Skeletal muscle tissue (tissue), 4 donors: ENCODE results near the gene ZNF516. TPM values are rescaled to one million over a fixed set of nuclear protein-coding genes. Genes with fewer than 3 reads are reported as not detected.

Source experiments
- H3K27ac ChIP-seq: one replicate; pipeline ENCODE4 v1.7.0; 2013; ENCODE audit warnings: mild to moderate bottlenecking, low read depth, low read length, inconsistent platforms
- H3K27me3 ChIP-seq, 3 donors: one replicate each; pipeline ENCODE4 v1.7.0; 2013; ENCODE audit warnings: low read length in 3 of 3; ENCODE audit not compliant: control insufficient read depth in 3 of 3, insufficient read depth in 3 of 3
- H3K36me3 ChIP-seq, 3 donors: one replicate each; pipeline ENCODE4 v1.7.0; 2013; ENCODE audit warnings: low read length in 3 of 3; ENCODE audit not compliant: control insufficient read depth in 3 of 3, insufficient read depth in 3 of 3
- H3K4me1 ChIP-seq, 3 donors: one replicate each; pipeline ENCODE4 v1.7.0; 2013; ENCODE audit warnings: low read length in 3 of 3, mild to moderate bottlenecking in 3 of 3; ENCODE audit not compliant: control insufficient read depth in 3 of 3, insufficient read depth in 3 of 3
- H3K4me3 ChIP-seq, 3 donors: one replicate each; pipeline ENCODE4 v1.7.0; 2013; ENCODE audit warnings: low read length in 3 of 3
- H3K9ac ChIP-seq, 3 donors: one replicate each; pipeline ENCODE4 v1.7.0; 2013; ENCODE audit warnings: low read length in 3 of 3, mild to moderate bottlenecking in 3 of 3, moderate library complexity in 2 of 3, low read depth in 1 of 3
- H3K9me3 ChIP-seq, 3 donors: one replicate each; pipeline ENCODE4 v1.7.0; 2013; ENCODE audit warnings: low read length in 3 of 3; ENCODE audit not compliant: control insufficient read depth in 3 of 3
- total RNA-seq: library from RNA; depleted of rRNA; stranded (reverse); fragments of >200 nt; gene quantifications from one replicate; pipeline ENCODE4 v1.2.3, GENCODE V29; 2014
- donor health status: Osteomylitis.

Gene ZNF516
- total RNA-seq, 1 donor from 2014 or later = 33.9 TPM

GRCh38 chr18:76343938-76344569 lies 151.0 kb downstream of the ZNF516 start:
- Histone ChIP-seq H3K4me1 (peaks cover 4 to 9% (median 8%) of the 10 kb centered on the region in 3 donors), H3K27ac (no peak overlapping the region), H3K27me3 (peaks cover 0 to 7% (median 0%) of the 10 kb centered on the region in 3 donors), H3K36me3 (no peaks in the 10 kb centered on the region), H3K4me3 (no peak overlapping the region), H3K9ac (no peak overlapping the region), H3K9me3 (peaks cover 0 to 4% (median 0%) of the 10 kb centered on the region in 3 donors)

DNA sequence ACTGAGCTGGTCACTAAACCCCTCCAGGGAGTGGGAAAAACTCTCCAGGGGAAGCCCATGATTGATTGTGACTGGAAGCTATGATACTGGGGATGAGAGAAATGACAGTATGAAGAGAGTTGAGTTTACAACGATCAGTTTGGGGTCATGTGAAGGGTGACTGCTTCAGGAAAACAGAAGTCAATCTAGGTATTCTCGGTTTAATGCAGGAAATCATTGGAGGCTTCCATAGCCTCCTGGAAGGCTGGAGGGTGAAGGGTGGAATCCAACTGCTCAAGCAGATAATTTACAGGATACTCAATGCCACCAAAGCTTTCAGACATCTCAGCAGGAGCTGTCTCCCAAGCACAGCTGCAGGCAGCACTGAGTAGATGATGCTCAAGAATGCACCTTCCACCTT lies 154.6 kb downstream of the ZNF516 start:
- Histone ChIP-seq H3K9ac (no peak overlapping the region), H3K4me3 (no peak overlapping the region), H3K27me3 (no peaks in the 10 kb centered on the region), H3K4me1 (no peaks in the 10 kb centered on the region), H3K9me3 (peaks cover 0 to 4% (median 0%) of the 10 kb centered on the region in 3 donors), H3K36me3 (no peaks in the 10 kb centered on the region), H3K27ac (no peak overlapping the region)

DNA sequence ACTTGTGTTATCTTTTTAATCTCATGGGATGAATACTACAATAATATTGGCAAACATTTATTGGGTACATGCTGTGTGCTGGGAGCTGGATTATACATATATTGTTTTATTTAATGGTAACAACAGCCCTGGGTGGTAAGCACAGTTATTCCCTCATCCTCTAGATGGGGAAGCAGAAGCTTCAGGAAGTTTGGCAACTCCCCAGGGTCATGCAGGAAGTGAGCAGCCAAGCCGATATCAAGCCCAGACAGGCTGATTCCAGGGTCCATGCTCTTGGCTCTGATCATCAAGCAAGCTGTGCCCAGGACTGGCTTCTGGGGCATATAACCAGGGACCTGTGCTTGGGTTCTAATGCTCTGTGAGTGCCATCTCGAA lies 155.8 kb downstream of the ZNF516 start:
- no peaks in the 10 kb centered on the region for H3K36me3 ChIP-seq
- no peaks in the 10 kb centered on the region for H3K4me1 ChIP-seq
- no peak overlapping the region for H3K27ac ChIP-seq
- H3K4me3 ChIP-seq = no peak overlapping the region
- peaks cover 0 to 4% (median 0%) of the 10 kb centered on the region in 3 donors for H3K9me3 ChIP-seq
- H3K9ac ChIP-seq = no peak overlapping the region
- H3K27me3 ChIP-seq = no peaks in the 10 kb centered on the region

DNA sequence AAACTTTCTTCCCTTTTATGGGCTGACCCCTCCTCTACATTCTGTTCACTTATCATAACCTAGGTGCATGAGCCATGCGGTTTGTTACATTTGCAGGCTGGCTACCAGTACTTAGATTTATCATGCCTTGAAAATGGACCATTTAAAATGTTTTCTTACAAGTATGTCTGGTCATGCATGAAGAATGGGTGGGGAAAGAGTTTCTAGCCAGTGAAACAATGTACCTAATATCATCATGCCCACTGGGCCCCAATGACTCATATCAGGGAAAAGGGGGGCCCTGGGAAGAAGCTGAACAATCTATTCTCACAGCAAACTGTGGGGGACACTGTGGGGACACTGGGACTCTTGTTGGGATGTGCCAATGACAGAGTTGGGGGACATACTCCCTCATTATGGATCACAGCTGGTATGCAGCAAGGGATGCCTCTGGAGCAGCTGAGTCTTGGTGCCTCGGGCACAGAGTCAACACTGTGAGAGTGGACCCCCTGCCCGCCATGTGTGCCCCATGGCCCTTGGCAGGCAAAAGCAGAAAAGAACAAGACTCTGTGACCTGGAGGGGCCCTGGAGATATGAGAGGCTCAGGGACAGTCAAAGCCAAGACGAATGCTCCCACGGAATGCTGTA lies 156.3 kb downstream of the ZNF516 start:
- H3K27me3 ChIP-seq = no peaks in the 10 kb centered on the region
- H3K4me1 ChIP-seq = no peaks in the 10 kb centered on the region
- H3K27ac ChIP-seq = no peak overlapping the region
- H3K9ac ChIP-seq = no peak overlapping the region
- no peaks in the 10 kb centered on the region for H3K36me3 ChIP-seq
- H3K9me3 ChIP-seq = peaks cover 0 to 4% (median 0%) of the 10 kb centered on the region in 3 donors
- no peak overlapping the region for H3K4me3 ChIP-seq

GRCh38 chr18:76338088-76338487 lies 157.0 kb downstream of the ZNF516 start:
- no peaks in the 10 kb centered on the region for H3K27me3 ChIP-seq
- H3K9ac ChIP-seq = no peak overlapping the region
- no peaks in the 10 kb centered on the region for H3K36me3 ChIP-seq
- no peak overlapping the region for H3K27ac ChIP-seq
- H3K4me1 ChIP-seq = no peaks in the 10 kb centered on the region
- H3K9me3 ChIP-seq = peaks cover 0 to 4% (median 0%) of the 10 kb centered on the region in 3 donors
- H3K4me3 ChIP-seq = no peak overlapping the region

- Histone ChIP-seq H3K27ac (no peak overlapping the region), H3K9ac (no peak overlapping the region), H3K4me3 (no peak overlapping the region), H3K36me3 (no peaks in the 10 kb centered on the region), H3K4me1 (no peaks in the 10 kb centered on the region), H3K9me3 (peaks cover 0 to 7% (median 0%) of the 10 kb centered on the region in 3 donors), H3K27me3 (no peaks in the 10 kb centered on the region)
These were observed 159.0 kb downstream of the ZNF516 start for GRCh38 chr18:76335859-76336640.

DNA sequence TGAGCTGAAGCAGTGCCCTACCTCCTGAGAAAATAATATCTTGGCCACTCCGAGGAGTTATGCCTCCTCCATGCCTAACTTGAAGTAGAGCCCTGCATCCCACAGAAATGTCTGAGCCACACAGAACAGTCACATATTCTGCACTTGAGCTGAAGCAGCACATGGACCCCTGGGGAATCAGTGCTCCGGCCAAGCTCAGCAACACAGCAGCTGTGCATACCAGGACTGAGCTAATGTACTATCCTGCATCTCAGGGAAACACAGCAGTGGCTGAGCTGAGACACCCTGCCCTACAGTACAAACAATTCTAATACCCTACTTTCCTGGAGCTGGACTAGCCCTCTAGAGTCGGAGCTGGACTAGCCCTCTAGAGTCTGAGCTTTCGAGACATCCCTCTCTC lies 166.9 kb downstream of the ZNF516 start:
- no peak overlapping the region for H3K9ac ChIP-seq
- no peaks in the 10 kb centered on the region for H3K27me3 ChIP-seq
- no peak overlapping the region for H3K4me3 ChIP-seq
- no peaks in the 10 kb centered on the region for H3K4me1 ChIP-seq
- H3K9me3 ChIP-seq = peaks cover 0 to 5% (median 3%) of the 10 kb centered on the region in 3 donors
- H3K36me3 ChIP-seq = no peaks in the 10 kb centered on the region
- H3K27ac ChIP-seq = no peak overlapping the region

DNA sequence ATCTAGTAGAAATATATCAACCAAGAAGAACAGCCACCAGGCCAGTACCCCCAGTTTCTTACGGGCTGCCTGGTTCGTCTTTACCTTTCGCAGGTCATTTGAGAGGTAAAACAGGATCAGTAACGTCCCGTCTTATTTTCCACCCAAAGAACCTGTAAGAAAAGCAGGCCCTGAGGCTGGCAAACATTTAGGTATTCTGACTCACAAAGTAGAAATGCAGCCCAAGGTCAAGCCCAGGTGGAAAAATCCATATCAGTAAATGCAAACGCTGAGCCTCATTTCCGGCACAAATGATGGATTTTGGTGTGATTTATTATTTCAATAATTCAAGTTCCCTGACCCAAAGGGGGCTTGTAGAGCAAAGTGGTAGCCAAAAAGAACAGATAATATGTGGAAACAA lies 171.2 kb downstream of the ZNF516 start:
- Histone ChIP-seq H3K9ac (no peak overlapping the region), H3K9me3 (no peaks in the 10 kb centered on the region), H3K4me3 (no peak overlapping the region), H3K27ac (no peak overlapping the region), H3K4me1 (no peaks in the 10 kb centered on the region), H3K36me3 (no peaks in the 10 kb centered on the region), H3K27me3 (no peaks in the 10 kb centered on the region)

- Histone ChIP-seq H3K9ac (no peak overlapping the region), H3K4me1 (no peaks in the 10 kb centered on the region), H3K36me3 (no peaks in the 10 kb centered on the region), H3K9me3 (no peaks in the 10 kb centered on the region), H3K27ac (no peak overlapping the region), H3K27me3 (no peaks in the 10 kb centered on the region), H3K4me3 (no peak overlapping the region)
These were observed 172.4 kb downstream of the ZNF516 start for GRCh38 chr18:76322686-76323085.

DNA sequence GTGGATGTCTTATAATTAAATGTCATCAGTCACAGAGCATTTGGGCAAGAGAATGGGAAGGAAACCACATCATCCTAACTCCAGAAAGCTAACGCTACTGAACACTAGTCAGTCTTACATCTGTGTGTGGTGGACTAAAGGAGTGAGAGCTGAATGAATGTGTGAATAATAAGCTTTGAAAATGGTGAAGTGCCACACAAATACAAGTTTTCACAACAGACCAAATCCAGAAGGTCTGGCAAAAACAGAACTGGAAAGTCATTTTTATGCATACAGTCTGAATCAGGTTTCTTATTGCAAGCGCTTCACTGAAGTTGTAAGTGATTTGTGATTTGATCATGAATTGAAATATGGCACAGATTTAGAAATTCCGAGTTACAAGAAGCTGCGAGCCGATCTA lies 175.7 kb downstream of the ZNF516 start:
- no peaks in the 10 kb centered on the region for H3K9me3 ChIP-seq
- H3K4me3 ChIP-seq = no peak overlapping the region
- no peak overlapping the region for H3K9ac ChIP-seq
- no peaks in the 10 kb centered on the region for H3K27me3 ChIP-seq
- H3K4me1 ChIP-seq = no peaks in the 10 kb centered on the region
- no peaks in the 10 kb centered on the region for H3K36me3 ChIP-seq
- no peak overlapping the region for H3K27ac ChIP-seq
